ENCODE measurements around the gene GPR156.

- TF ChIP-seq CTCF (IDR thresholded peaks at IDR 0.05) = no peak
- no peak for TF ChIP-seq EP300 (IDR thresholded peaks at IDR 0.05)
These were observed 453 bp upstream of the GPR156 start for GRCh38 chr3:120285508-120285841.

All from upper lobe of left lung (tissue), 4 donors.